ENCODE measurements around the gene PCSK6. TPM values are rescaled to one million over a fixed set of nuclear protein-coding genes. Genes with fewer than 3 reads are reported as not detected.

Gene PCSK6
- total and polyA plus RNA-seq, 2 of the 8 experiments (the other 6 are each of a cell fraction or from before 2014, with no cell fraction given) = 1.9 to 4.0 TPM

DNA sequence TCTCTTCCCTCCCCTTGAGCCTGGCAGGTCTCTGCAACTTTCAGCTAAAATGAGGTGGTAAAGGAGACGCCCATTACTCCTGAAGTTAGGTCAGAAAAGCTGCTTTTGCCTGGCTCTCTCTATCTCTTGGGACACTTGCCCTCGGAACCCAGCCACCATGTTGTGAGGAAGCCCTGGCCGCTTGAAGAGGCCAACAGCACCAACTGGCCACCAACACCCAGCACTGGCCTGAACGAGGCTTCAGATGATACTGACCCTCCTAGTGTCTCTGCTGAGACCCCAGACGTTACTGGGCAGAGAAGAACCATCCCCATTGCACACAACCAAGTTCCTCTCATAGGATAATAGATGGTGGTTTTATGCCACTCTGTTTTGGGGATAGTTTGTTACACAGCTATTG lies 49.5 kb upstream of the PCSK6 start (continued):
- TF ChIP-seq, protein P1, sequence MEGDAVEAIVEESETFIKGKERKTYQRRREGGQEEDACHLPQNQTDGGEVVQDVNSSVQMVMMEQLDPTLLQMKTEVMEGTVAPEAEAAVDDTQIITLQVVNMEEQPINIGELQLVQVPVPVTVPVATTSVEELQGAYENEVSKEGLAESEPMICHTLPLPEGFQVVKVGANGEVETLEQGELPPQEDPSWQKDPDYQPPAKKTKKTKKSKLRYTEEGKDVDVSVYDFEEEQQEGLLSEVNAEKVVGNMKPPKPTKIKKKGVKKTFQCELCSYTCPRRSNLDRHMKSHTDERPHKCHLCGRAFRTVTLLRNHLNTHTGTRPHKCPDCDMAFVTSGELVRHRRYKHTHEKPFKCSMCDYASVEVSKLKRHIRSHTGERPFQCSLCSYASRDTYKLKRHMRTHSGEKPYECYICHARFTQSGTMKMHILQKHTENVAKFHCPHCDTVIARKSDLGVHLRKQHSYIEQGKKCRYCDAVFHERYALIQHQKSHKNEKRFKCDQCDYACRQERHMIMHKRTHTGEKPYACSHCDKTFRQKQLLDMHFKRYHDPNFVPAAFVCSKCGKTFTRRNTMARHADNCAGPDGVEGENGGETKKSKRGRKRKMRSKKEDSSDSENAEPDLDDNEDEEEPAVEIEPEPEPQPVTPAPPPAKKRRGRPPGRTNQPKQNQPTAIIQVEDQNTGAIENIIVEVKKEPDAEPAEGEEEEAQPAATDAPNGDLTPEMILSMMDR (IDR thresholded peaks at IDR 0.05; ENCODE audit: control extremely low read depth in 1 of 3, insufficient read depth in 1 of 3, low read depth in 1 of 3, low read length in 3 of 3) = no peak
- TF ChIP-seq SIN3A (conservative IDR thresholded peaks at IDR 0.05 in 1 of 2, IDR thresholded peaks at IDR 0.05 in 1 of 2; ENCODE audit: low read depth in 1 of 2, low read length in 2 of 2) = no peak
- no peak for TF ChIP-seq PHF8 (conservative IDR thresholded peaks at IDR 0.05; ENCODE audit: low read depth, low read length)
- TF ChIP-seq CBX8 (IDR thresholded peaks at IDR 0.05; ENCODE audit: borderline replicate concordance, low read depth, low read length) = no peak

Data from H1 (cell line).